Measurements from ENCODE around the gene TREML2.

- TF ChIP-seq MEF2D (CRISPR knock-in tag; IDR thresholded peaks at IDR 0.05), result no peak
- no peak for TF ChIP-seq ZNF883 (CRISPR knock-in tag; IDR thresholded peaks at IDR 0.05; ENCODE audit: not compliant biosample characterization)
- TF ChIP-seq GABPA (IDR thresholded peaks at IDR 0.05; ENCODE audit: low read depth, low read length), result no peak
- no peak for TF ChIP-seq GABPA (CRISPR knock-in tag; IDR thresholded peaks at IDR 0.05; ENCODE audit: low read depth)
- TF ChIP-seq, protein P1, sequence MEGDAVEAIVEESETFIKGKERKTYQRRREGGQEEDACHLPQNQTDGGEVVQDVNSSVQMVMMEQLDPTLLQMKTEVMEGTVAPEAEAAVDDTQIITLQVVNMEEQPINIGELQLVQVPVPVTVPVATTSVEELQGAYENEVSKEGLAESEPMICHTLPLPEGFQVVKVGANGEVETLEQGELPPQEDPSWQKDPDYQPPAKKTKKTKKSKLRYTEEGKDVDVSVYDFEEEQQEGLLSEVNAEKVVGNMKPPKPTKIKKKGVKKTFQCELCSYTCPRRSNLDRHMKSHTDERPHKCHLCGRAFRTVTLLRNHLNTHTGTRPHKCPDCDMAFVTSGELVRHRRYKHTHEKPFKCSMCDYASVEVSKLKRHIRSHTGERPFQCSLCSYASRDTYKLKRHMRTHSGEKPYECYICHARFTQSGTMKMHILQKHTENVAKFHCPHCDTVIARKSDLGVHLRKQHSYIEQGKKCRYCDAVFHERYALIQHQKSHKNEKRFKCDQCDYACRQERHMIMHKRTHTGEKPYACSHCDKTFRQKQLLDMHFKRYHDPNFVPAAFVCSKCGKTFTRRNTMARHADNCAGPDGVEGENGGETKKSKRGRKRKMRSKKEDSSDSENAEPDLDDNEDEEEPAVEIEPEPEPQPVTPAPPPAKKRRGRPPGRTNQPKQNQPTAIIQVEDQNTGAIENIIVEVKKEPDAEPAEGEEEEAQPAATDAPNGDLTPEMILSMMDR (CRISPR knock-in tag; IDR thresholded peaks at IDR 0.05), result no peak
- no peak for TF ChIP-seq CHD2 (IDR thresholded peaks at IDR 0.05; ENCODE audit: low read depth, low read length)
- TF ChIP-seq SUZ12 (IDR thresholded peaks at IDR 0.05; ENCODE audit: low read depth, low read length), result no peak
- no peak for TF ChIP-seq ESRRA (CRISPR knock-in tag; IDR thresholded peaks at IDR 0.05; ENCODE audit: low read depth)
- TF ChIP-seq ZNF274 (CRISPR knock-in tag; IDR thresholded peaks at IDR 0.05), result no peak
- TF ChIP-seq NFATC3 (CRISPR knock-in tag; IDR thresholded peaks at IDR 0.05), result no peak
These were observed 45.7 kb downstream of the TREML2 start for GRCh38 chr6:41155132-41155805.
